KMS-11 (cell line): ENCODE results near the gene BMP8B.
A peak's percentile ranks its signal among the peaks of the same experiment; 100 is the strongest.

ENCODE experiments used
- H2AFZ ChIP-seq: fragments of 200-600 bp; sonication (generic); 2 replicates; pipeline ENCODE4 v1.6.1; 2016; ENCODE audit warnings: antibody characterized with exemption, mixed run types, low read depth
- H3K27ac ChIP-seq: fragments of 200-600 bp; sonication (generic); 2 replicates; pipeline ENCODE4 v1.6.1; 2016; ENCODE audit warnings: mild to moderate bottlenecking, mixed run types
- H3K27me3 ChIP-seq: fragments of 200-600 bp; sonication (generic); 2 replicates; pipeline ENCODE4 v1.6.1; 2017; ENCODE audit warnings: mild to moderate bottlenecking, low read depth, mixed run types, moderate library complexity; ENCODE audit not compliant: insufficient read depth
- H3K36me3 ChIP-seq: fragments of 200-600 bp; sonication (generic); 2 replicates; pipeline ENCODE4 v1.6.1; 2017; ENCODE audit warnings: mild to moderate bottlenecking, mixed run types; ENCODE audit not compliant: insufficient read depth
- H3K4me1 ChIP-seq: fragments of 200-600 bp; sonication (generic); 2 replicates; pipeline ENCODE4 v1.6.1; 2016; ENCODE audit warnings: mild to moderate bottlenecking, low read depth, mixed run types; ENCODE audit not compliant: poor library complexity, severe bottlenecking
- H3K4me2 ChIP-seq: fragments of 200-600 bp; sonication (generic); 2 replicates; pipeline ENCODE4 v1.7.0; 2016; ENCODE audit warnings: mild to moderate bottlenecking, mixed run types
- H3K4me3 ChIP-seq: fragments of 200-600 bp; sonication (generic); IDR thresholded peaks from 2 replicates; pipeline ENCODE4 v1.6.1; 2017; ENCODE audit warnings: low read depth, low read length, mixed read lengths; ENCODE audit not compliant: insufficient read depth
- H3K79me2 ChIP-seq: fragments of 200-600 bp; sonication (generic); 2 replicates; pipeline ENCODE4 v1.6.1; 2016; ENCODE audit warnings: low read depth, mixed run types; ENCODE audit not compliant: insufficient read depth
- H3K9ac ChIP-seq: fragments of 200-600 bp; sonication (generic); 2 replicates; pipeline ENCODE4 v1.6.1; 2016; ENCODE audit warnings: mild to moderate bottlenecking, mixed run types
- H4K20me1 ChIP-seq: fragments of 200-600 bp; sonication (generic); 2 replicates; pipeline ENCODE4 v1.6.1; 2016; ENCODE audit warnings: mild to moderate bottlenecking, mixed run types; ENCODE audit not compliant: insufficient read depth
- CTCF ChIP-seq: fragments of 200-600 bp; sonication (generic); conservative IDR thresholded peaks from 2 replicates; pipeline ENCODE4 v1.6.1; 2017; ENCODE audit warnings: low read depth, mild to moderate bottlenecking, antibody characterized with exemption, low read length, moderate library complexity, mixed read lengths

Gene BMP8B, protein sequence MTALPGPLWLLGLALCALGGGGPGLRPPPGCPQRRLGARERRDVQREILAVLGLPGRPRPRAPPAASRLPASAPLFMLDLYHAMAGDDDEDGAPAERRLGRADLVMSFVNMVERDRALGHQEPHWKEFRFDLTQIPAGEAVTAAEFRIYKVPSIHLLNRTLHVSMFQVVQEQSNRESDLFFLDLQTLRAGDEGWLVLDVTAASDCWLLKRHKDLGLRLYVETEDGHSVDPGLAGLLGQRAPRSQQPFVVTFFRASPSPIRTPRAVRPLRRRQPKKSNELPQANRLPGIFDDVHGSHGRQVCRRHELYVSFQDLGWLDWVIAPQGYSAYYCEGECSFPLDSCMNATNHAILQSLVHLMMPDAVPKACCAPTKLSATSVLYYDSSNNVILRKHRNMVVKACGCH

GRCh38 chr1:39788758-39789570, at the start of gene BMP8B:
TSS of gene BMP8B (minus strand) at chr1:39788865. CDS start at chr1:39788485, 380 bp downstream.
- Histone ChIP-seq H3K9ac (peak within 1 kb of the TSS; percentile 84), H3K4me3 (peak within 1 kb of the TSS; percentile 73), H3K36me3 (no peaks in the 10 kb centered on the region), H2AFZ (peak within 1 kb of the TSS; percentile 75), H3K27me3 (no peaks in the 10 kb centered on the region), H3K4me1 (peaks cover 8% of the 10 kb centered on the region), H3K79me2 (no peaks in the 10 kb centered on the region), H3K27ac (peak within 1 kb of the TSS; percentile 78), H4K20me1 (no peaks in the 10 kb centered on the region), H3K4me2 (peak within 1 kb of the TSS; percentile 72)
- TF ChIP-seq CTCF, result no peak

DNA sequence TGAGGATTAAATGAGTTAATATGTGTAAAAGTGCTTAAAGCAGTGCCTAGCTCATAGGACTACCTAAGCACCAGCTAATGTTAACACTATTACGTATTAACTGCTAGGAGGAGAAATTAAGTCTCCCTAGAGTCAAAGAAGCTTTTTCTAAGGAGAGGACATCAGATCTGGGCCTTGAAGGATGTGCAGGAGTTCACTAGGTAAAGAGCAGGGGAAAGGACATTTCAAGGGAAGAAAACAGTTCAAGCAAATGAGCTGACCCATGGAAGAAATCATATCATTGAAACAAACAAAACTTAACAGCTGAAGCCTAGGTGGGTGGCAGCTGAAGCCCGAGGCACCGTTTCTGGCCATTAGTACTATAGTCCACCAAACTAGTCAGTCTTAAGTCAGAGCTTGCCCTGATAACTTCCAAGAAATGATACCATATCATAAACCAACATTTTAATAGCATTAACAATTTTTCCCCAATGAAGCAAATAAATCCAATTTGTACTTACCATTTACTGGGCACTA, 48.0 kb upstream of the BMP8B start:
- Histone ChIP-seq H3K4me2 (no peak overlapping the region), H2AFZ (no peak overlapping the region), H3K4me3 (no peak overlapping the region), H3K36me3 (no peaks in the 10 kb centered on the region; the same call in 1 of the 2 replicates), H3K79me2 (no peaks in the 10 kb centered on the region), H4K20me1 (no peaks in the 10 kb centered on the region), H3K27ac (no peak overlapping the region), H3K27me3 (no peaks in the 10 kb centered on the region), H3K4me1 (no peaks in the 10 kb centered on the region), H3K9ac (no peak overlapping the region)
- TF ChIP-seq CTCF, result no peak

- Histone ChIP-seq H3K4me2 (no peak overlapping the region), H3K27ac (no peak overlapping the region), H3K4me1 (no peaks in the 10 kb centered on the region), H3K27me3 (no peaks in the 10 kb centered on the region), H3K4me3 (no peak overlapping the region), H4K20me1 (no peaks in the 10 kb centered on the region), H3K79me2 (no peaks in the 10 kb centered on the region), H3K36me3 (no peaks in the 10 kb centered on the region), H3K9ac (no peak overlapping the region), H2AFZ (no peak overlapping the region)
- TF ChIP-seq CTCF, result no peak
These were observed 47.4 kb upstream of the BMP8B start for GRCh38 chr1:39835935-39836594.

GRCh38 chr1:39835110-39835509, 46.4 kb upstream of the BMP8B start:
- H4K20me1 ChIP-seq, result no peaks in the 10 kb centered on the region
- no peak overlapping the region for H3K27ac ChIP-seq
- H3K27me3 ChIP-seq, result no peaks in the 10 kb centered on the region
- H3K4me2 ChIP-seq, result no peak overlapping the region
- H3K4me3 ChIP-seq, result no peak overlapping the region
- no peak for TF ChIP-seq CTCF
- no peak overlapping the region for H3K9ac ChIP-seq
- no peak overlapping the region for H2AFZ ChIP-seq
- no peaks in the 10 kb centered on the region for H3K4me1 ChIP-seq
- H3K36me3 ChIP-seq, result no peaks in the 10 kb centered on the region
- H3K79me2 ChIP-seq, result no peaks in the 10 kb centered on the region
